T47D (cell line): ENCODE data around the gene EEFSEC.
A peak's percentile ranks its signal among the peaks of the same experiment; 100 is the strongest.

Experiments used
- DNase-seq, 2 experiments: peaks; one replicate each; pipeline versions ENCODE4 v3.0.0 to v3.0.0-alpha.2; 2011 to 2012; ENCODE audit warnings: low read depth in 1 of 2, low spot score in 1 of 2
- JUND ChIP-seq: IDR thresholded peaks from 2 replicates; pipeline ENCODE4 v1.6.1; 2012; ENCODE audit warnings: low read depth
- in situ Hi-C: cut with HindIII; loops from 2 replicates; pipeline ENCODE4 v1.10.0; 2016; ENCODE audit warnings: low sequenced_read_pairs, low pct_unique_long_range_greater_than_20kb

EEFSEC gene

GRCh38 chr3:128434524-128434923, 281.2 kb downstream of the EEFSEC start:
- in situ Hi-C loops = no loop called here
- no peak for TF ChIP-seq JUND
- DNase-seq = no peak

DNA sequence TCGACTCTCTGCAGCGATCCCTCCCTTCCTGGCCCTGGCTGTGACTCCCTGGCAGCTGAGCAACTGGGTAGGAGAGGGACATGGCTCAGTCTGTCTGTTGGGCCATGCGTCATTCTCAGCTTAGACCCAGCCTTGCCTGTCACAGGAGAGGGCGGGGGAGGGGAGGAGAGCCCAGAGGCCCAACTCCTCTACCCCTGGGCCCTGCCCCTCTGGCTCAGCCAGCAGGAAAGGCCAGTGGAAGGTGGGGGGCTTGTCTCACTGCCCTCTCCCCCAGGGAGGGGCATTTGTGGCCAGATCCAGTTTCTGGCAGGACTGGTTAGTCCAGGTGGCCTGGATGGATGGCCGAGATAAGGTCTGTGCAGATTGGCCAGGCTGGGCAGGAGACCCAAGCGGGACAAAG, 281.8 kb downstream of the EEFSEC start:
- no peak for TF ChIP-seq JUND
- DNase-seq = peak in 1 of 2 experiments; percentile 83
- in situ Hi-C loops = no loop called here

DNA sequence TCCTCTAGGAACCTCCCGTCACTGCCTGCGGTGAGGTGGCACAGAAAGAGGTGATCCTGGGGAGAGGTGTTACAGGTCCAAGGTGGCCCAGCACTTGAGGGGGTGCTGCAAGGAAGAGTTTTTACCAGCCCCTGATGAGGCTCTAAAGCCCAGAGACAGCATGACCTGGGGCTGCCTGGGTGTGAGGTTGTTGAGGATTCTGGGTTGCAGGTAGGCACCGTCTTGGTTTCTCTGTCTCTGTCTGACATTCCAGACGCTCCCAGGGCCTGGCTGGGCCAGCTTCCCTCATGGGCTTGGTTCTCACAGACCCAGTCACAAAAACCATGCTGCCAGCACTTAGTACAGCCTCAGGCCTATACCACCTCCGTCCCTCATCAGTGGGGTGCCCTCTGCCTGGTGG, 282.3 kb downstream of the EEFSEC start:
- in situ Hi-C loops = no loop called here
- no peak for DNase-seq
- no peak for TF ChIP-seq JUND

DNA sequence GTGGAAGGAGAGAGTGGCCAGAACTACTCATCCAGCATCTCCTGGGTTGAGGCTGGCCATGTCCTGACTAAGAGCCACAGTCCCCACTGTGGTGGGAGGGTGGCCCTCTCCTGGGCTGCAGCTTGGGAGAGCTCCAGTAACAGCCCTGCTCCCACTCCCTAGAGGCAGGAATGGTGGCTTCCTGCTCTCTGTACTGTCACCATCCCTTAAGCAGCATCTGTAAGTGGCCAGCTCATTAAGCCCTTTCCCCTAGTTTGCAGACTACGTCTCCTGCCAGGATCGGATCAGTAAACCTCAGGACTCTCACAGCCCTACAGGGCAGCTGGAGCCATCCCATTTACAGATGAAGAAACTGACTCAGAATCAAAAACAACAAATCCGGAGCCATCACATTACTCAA, 282.9 kb downstream of the EEFSEC start:
- no peak for DNase-seq
- in situ Hi-C loops = no loop called here
- no peak for TF ChIP-seq JUND

- in situ Hi-C loops = no loop called here
- DNase-seq = no peak
- TF ChIP-seq JUND = no peak
These were observed 285.3 kb downstream of the EEFSEC start for GRCh38 chr3:128438488-128439072.

GRCh38 chr3:128439226-128439625, 285.9 kb downstream of the EEFSEC start:
- DNase-seq = peak in 1 of 2 experiments; percentile 29
- TF ChIP-seq JUND = no peak
- in situ Hi-C loops = no loop called here

- no peak for TF ChIP-seq JUND
- in situ Hi-C loops = no loop called here
- DNase-seq = no peak
These were observed 288.8 kb downstream of the EEFSEC start for GRCh38 chr3:128442070-128442469.

DNA sequence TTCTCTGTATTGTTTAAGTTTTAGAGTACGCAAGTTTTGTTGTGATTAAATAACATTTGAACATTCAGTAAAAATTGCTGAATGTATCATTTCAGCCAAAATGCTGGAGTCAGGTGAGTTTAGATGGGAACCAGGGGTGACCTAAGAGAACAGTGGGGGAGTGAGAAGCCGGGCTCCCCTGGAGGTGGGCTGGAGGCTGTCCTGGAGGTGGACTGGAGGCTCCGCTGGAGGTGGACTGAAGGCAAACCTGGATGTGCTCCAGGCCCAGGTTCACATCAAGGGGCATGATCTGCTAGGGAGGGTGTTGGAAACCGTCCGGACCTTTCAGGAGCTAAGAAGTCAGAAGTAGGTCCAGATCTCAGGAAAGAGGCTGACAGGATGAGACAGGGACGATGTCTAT, 289.7 kb downstream of the EEFSEC start:
- in situ Hi-C loops = no loop called here
- DNase-seq = no peak
- TF ChIP-seq JUND = no peak

GRCh38 chr3:128443771-128444170, 290.5 kb downstream of the EEFSEC start:
- in situ Hi-C loops = no loop called here
- DNase-seq = no peak
- TF ChIP-seq JUND = no peak

GRCh38 chr3:128445357-128445756, 292.1 kb downstream of the EEFSEC start:
- in situ Hi-C loops = no loop called here
- TF ChIP-seq JUND = no peak
- DNase-seq = no peak

DNA sequence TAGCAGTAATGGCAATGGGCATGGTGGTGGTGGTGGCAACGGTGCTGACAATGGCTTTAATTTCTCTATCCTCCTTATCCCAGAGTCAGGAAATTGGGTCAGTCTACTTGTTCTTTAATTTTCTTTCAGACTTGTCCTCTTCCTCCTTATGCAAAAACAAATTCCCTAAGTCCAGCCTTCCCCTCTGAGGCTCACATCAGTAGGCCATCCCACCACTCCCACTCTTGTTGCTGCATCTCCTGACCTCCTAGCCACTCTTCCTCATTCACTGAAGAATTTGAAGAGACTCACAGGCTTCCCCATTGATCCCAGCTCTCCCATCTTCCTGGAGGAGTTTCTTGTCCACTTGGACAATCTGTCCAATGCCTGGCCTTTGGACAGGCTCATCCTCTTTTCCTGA, 293.5 kb downstream of the EEFSEC start:
- no peak for TF ChIP-seq JUND
- no peak for DNase-seq
- in situ Hi-C loops = no loop called here

DNA sequence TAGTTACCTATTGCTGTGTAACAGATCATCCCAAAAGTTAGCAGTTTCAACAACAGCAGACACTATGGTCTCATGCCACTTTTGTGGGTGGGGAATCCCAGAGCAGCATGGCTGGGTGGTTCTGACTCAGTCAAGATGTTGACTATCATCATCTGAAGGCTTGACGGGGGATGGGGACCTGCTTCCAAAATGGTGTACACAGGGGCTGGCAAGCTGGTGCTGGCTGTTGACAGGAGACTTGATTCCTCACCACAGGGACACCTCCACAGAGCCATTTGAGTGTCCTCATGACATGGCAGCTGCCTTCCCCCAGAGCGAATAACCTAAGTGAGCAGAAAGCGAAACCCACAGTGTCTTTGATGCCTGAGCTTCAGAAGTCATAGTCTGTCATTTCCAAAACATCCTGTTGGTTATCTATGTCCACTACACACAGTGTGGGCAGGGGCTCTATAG, 294.3 kb downstream of the EEFSEC start:
- in situ Hi-C loops = no loop called here
- no peak for DNase-seq
- TF ChIP-seq JUND = no peak

DNA sequence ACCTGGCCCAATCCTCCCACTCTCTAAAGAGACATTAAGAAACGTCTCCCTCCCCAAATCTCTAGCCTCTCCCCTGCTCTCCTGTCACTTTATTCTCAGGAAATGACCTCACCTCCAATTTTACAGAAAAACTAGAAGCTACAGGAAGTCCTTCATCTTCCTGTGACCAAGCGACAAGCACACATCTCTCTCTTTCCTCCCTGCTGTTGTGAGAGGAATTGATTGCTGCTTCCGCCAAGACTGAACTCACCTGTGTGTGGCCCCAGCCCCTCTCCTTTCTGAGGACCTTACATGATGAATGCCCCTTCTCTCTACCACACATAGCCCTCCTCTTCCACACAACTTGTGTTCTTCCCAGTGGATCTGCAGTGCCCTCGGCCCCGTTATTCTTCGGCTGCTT, 295.2 kb downstream of the EEFSEC start:
- DNase-seq = no peak

DNA sequence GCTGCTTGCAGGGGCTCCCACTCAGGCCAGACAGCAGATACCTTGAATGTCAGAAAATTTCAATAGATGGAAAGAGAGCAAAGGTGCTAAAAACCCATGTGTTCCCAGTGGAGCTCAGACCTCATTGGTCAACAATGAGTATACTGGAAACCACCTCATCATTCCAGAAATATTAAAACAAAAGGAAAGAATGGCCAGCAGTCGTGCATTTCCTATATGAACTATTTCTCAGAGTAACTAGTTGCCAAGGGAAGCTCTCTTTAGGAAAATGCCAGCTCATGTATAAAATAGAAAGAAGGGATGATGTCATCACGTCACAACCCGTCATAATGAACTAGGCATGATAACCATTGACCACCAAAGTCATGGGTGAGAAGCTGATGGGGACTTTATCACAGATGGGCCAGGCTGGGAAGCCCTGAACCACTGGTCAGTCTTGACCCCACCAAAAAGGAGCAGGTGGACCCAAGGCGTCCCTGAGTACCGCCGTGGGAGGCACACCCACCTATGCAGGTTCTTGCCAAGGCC, 295.9 kb downstream of the EEFSEC start:
- in situ Hi-C loops = no loop called here
- DNase-seq = no peak
- TF ChIP-seq JUND = no peak

More for the DNA sequence above, 295.2 kb downstream of the EEFSEC start:
- TF ChIP-seq JUND = no peak
- in situ Hi-C loops = no loop called here
